ENCODE results near the gene CTNNA3.

DNA sequence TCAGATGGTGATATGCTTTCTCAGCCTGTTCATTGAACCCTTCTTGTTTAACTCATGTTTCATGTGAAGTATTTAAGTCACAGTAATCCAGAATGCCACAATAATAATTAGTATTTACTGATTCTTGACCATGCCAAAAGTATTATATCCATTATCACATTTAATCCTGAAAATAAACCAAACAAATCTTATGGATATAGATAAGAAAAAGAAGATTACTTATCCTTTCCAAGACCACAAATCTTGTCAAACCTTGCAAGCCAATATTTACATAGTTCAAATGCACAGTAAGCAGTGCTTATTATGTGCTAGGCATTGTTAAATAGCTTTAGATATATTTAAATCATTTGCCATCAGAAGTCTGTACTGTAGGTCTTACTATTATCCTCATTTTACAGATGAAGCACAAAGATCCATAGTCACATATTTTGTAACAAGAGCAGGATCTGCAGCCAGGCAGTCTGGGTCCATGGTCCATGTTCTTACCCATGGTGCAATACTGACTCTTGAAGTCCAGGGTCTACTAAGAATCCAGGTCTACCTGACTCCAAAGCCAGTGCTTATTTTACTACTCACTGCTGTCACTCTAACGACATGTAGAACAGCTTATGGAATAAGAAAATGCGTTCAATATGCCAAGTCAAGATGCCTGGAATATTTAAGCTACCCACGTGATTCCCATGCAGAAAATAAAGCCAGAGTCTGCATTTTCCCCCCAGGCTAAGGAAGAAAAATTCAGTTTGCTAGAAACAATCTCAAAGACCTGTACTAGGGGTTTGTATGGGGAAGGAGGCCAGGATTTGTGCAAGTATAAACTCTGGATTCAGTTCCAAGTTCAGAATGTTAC lies 1755.0 kb downstream of the CTNNA3 start:
- no peak for TF ChIP-seq POLR2A (IDR thresholded peaks at IDR 0.05)
- TF ChIP-seq, protein P1, sequence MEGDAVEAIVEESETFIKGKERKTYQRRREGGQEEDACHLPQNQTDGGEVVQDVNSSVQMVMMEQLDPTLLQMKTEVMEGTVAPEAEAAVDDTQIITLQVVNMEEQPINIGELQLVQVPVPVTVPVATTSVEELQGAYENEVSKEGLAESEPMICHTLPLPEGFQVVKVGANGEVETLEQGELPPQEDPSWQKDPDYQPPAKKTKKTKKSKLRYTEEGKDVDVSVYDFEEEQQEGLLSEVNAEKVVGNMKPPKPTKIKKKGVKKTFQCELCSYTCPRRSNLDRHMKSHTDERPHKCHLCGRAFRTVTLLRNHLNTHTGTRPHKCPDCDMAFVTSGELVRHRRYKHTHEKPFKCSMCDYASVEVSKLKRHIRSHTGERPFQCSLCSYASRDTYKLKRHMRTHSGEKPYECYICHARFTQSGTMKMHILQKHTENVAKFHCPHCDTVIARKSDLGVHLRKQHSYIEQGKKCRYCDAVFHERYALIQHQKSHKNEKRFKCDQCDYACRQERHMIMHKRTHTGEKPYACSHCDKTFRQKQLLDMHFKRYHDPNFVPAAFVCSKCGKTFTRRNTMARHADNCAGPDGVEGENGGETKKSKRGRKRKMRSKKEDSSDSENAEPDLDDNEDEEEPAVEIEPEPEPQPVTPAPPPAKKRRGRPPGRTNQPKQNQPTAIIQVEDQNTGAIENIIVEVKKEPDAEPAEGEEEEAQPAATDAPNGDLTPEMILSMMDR (IDR thresholded peaks at IDR 0.05) = no peak

All from uterus (tissue), 2 donors.